Measurements from ENCODE around the gene DCAF12.

GRCh38 chr9:34045903-34046302 is 80.6 kb downstream of the DCAF12 start:
- TF ChIP-seq EZH2 (IDR thresholded peaks at IDR 0.05; ENCODE audit: borderline replicate concordance, insufficient read depth, low read length, poor library complexity, severe bottlenecking) (no peak), CTCF (IDR thresholded peaks at IDR 0.05; ENCODE audit: poor library complexity, severe bottlenecking) (no peak), REST (IDR thresholded peaks at IDR 0.05; ENCODE audit: borderline replicate concordance) (no peak), RAD21 (conservative IDR thresholded peaks at IDR 0.05) (no peak), SMC3 (conservative IDR thresholded peaks at IDR 0.05; ENCODE audit: poor library complexity) (no peak), POLR2AphosphoS5 (IDR thresholded peaks at IDR 0.05) (no peak), EP300 (conservative IDR thresholded peaks at IDR 0.05; ENCODE audit: poor library complexity, severe bottlenecking) (no peak), TAF1 (IDR thresholded peaks at IDR 0.05; ENCODE audit: low read depth) (no peak), MXI1 (conservative IDR thresholded peaks at IDR 0.05; ENCODE audit: poor library complexity, severe bottlenecking) (no peak)

All from neural cell (in vitro differentiated cells).